Measurements from ENCODE around the gene DHRS7B. TPM values are rescaled to one million over a fixed set of nuclear protein-coding genes. Genes with fewer than 3 reads are reported as not detected.
"Not testable (repeated sequence)": the region's sequence is repeated elsewhere in the genome, so short reads cannot be mapped to it uniquely, and the experiment has no call there.

DHRS7B gene
- total RNA-seq, 1 donor from 2014 or later = 11.4 TPM

GRCh38 chr17:21201298-21201595, 74.5 kb downstream of the DHRS7B start:
- DNase-seq (ENCODE audit: low spot score in 2 of 2) (no peak), FAIRE-seq (no peak)

- no peak for DNase-seq (ENCODE audit: low spot score in 2 of 2)
- FAIRE-seq = no peak
Observed at GRCh38 chr17:21201874-21202273, 75.1 kb downstream of the DHRS7B start.

- FAIRE-seq = no peak
Observed at GRCh38 chr17:21202512-21202911, 75.7 kb downstream of the DHRS7B start.

GRCh38 chr17:21204935-21205334, 78.2 kb downstream of the DHRS7B start:
- no peak for FAIRE-seq
- no peak for DNase-seq (ENCODE audit: low spot score in 2 of 2)

More at GRCh38 chr17:21202512-21202911, 75.7 kb downstream of the DHRS7B start:
- DNase-seq (ENCODE audit: low spot score in 2 of 2) = no peak

- no peak for DNase-seq (ENCODE audit: low spot score in 2 of 2)
- no peak for FAIRE-seq
Observed at GRCh38 chr17:21208352-21208751, 81.6 kb downstream of the DHRS7B start.

- no peak for FAIRE-seq
- no peak for DNase-seq (ENCODE audit: low spot score in 2 of 2)
Observed at GRCh38 chr17:21209511-21210175, 82.9 kb downstream of the DHRS7B start.

GRCh38 chr17:21210411-21211076, 83.8 kb downstream of the DHRS7B start:
- no peak for DNase-seq (ENCODE audit: low spot score in 2 of 2)
- no peak for FAIRE-seq

GRCh38 chr17:21211825-21212479, 85.2 kb downstream of the DHRS7B start:
- FAIRE-seq (no peak), DNase-seq (ENCODE audit: low spot score in 2 of 2) (no peak)

GRCh38 chr17:21212826-21213637, 86.3 kb downstream of the DHRS7B start:
- DNase-seq (ENCODE audit: low spot score in 2 of 2) (no peak), FAIRE-seq (no peak)

- FAIRE-seq (no peak), DNase-seq (ENCODE audit: low spot score in 2 of 2) (peak in 1 of 2 donors; percentile 62)
Observed at GRCh38 chr17:21213638-21214014, 86.9 kb downstream of the DHRS7B start.

GRCh38 chr17:21214015-21214776, 87.4 kb downstream of the DHRS7B start, which contains the start of gene TMEM11:
Gene TMEM11, minus strand, starts transcription at chr17:21214161. Its CDS starts 9 bp downstream, at chr17:21214152.
- no peak for FAIRE-seq
- peak; percentile 99 for DNase-seq (ENCODE audit: low spot score in 2 of 2)

- FAIRE-seq (no peak), DNase-seq (ENCODE audit: low spot score in 2 of 2) (no peak)
Observed at GRCh38 chr17:21214777-21215541, 88.2 kb downstream of the DHRS7B start.

GRCh38 chr17:21215935-21216334, 89.2 kb downstream of the DHRS7B start:
- DNase-seq (ENCODE audit: low spot score in 2 of 2) = no peak
- no peak for FAIRE-seq

GRCh38 chr17:21217346-21217745, 90.6 kb downstream of the DHRS7B start:
- DNase-seq (ENCODE audit: low spot score in 2 of 2) = no peak
- no peak for FAIRE-seq

GRCh38 chr17:21218101-21218500, 91.3 kb downstream of the DHRS7B start:
- FAIRE-seq = no peak
- no peak for DNase-seq (ENCODE audit: low spot score in 2 of 2)

GRCh38 chr17:21218831-21219380, 92.1 kb downstream of the DHRS7B start:
- DNase-seq (ENCODE audit: low spot score in 2 of 2) (no peak), FAIRE-seq (no peak)

GRCh38 chr17:21223086-21223485, 96.3 kb downstream of the DHRS7B start:
- no peak for DNase-seq (ENCODE audit: low spot score in 2 of 2)
- no peak for FAIRE-seq

GRCh38 chr17:21227277-21227676, 100.5 kb downstream of the DHRS7B start:
- not testable (repeated sequence) for DNase-seq (ENCODE audit: low spot score in 2 of 2); FAIRE-seq

GRCh38 chr17:21228111-21228510, 101.3 kb downstream of the DHRS7B start:
- DNase-seq (ENCODE audit: low spot score in 2 of 2) (no peak), FAIRE-seq (no peak)
